Keratinocyte (primary cell): ENCODE measurements around the gene L3MBTL4.

Source experiments
- CTCF ChIP-seq, 3 experiments: IDR thresholded peaks in 1 of 3; conservative IDR thresholded peaks in 1 of 3; optimal IDR thresholded peaks in 1 of 3; 2 replicates in 2 of 3; 3 replicates in 1 of 3; pipeline versions ENCODE3 to v1.5.1; 2011; ENCODE audit warnings: low read length in 3 of 3, mild to moderate bottlenecking in 3 of 3, moderate library complexity in 2 of 3, control low read depth in 1 of 3, inconsistent platforms in 1 of 3; ENCODE audit not compliant: insufficient read depth in 2 of 3; ENCODE audit errors: extremely low read depth in 1 of 3
- EZH2 ChIP-seq: IDR thresholded peaks from one replicate; pipeline ENCODE4 v1.6.1; 2012; ENCODE audit warnings: inconsistent platforms, mild to moderate bottlenecking, low read length, moderate library complexity

GRCh38 chr18:6414723-6415417 lies at the start of gene L3MBTL4:
- no peak for TF ChIP-seq CTCF (optimal IDR thresholded peaks at IDR 0.05 in 1 of 3, IDR thresholded peaks at IDR 0.05 in 1 of 3, conservative IDR thresholded peaks at IDR 0.05 in 1 of 3; ENCODE audit: extremely low read depth in 1 of 3, insufficient read depth in 2 of 3, low read length in 3 of 3)
- no peak for TF ChIP-seq EZH2
